GM21528 (cell line): ENCODE measurements around the gene C1orf226.

Experiments
- ATAC-seq: cut with Tn5 transposase; IDR thresholded peaks from one replicate; pipeline ENCODE4 v1.9.1; 2021; ENCODE audit warnings: mild to moderate bottlenecking, moderate library complexity; ENCODE audit not compliant: unreplicated experiment, low FRiP score

Gene C1orf226

DNA sequence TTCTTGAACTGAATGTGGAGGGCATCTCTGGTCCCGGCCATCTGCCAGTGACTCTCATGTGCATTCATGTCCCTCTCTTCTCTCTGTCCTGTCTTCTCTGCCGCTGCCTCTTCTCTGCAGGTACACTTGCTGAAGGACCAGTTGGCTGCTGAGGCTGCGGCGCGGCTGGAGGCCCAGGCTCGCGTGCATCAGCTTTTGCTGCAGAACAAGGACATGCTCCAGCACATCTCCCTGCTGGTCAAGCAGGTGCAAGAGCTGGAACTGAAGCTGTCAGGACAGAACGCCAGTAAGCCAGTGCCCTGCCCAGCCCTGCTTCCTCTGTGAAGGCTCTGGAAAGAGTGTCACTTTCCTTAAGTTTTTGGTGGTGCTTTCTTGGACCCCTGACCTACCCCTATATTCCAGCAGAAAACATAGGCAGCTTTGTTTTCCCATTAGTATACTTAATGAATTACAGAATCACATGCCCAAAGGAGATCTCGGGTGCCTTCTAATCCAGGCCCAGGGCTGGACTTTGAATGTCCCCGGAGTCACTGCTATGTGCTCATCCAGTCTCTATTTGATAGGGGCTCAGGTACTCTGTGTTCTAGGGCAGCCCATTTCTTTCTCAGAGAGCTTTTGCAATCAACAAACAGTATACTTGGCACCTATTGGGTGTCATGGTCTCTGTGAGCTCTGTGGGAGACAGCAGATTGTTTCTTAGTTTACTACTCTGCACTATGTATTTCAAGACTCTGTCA is 16.1 kb upstream of the C1orf226 start:
- no peak for ATAC-seq

GRCh38 chr1:162366149-162366548 is 15.4 kb upstream of the C1orf226 start:
- ATAC-seq = no peak

GRCh38 chr1:162366671-162367070 is 14.9 kb upstream of the C1orf226 start:
- no peak for ATAC-seq

GRCh38 chr1:162367073-162367472 is 14.5 kb upstream of the C1orf226 start:
- no peak for ATAC-seq

- no peak for ATAC-seq
Measured at GRCh38 chr1:162367772-162368171, 13.8 kb upstream of the C1orf226 start.

- ATAC-seq = no peak
Measured at GRCh38 chr1:162368451-162368850, 13.1 kb upstream of the C1orf226 start.

DNA sequence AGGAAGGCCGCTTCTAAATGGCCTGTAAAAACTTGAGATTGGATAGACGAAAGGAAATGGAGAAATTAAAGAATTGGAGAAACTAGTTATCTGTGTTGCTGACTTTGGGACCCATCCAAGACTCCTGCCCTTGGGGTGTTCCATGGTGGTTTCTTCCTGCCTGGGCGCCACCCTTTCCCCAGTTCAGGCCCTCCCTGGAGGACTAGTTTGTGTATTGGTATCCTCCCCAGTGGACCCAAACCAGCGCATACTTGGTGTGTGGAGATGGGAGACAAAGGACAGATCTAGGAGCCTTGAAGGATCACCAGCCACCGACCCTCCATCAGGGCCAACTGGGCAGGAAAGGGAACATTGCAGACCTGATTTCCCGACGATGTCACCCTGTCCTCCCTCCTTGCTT is 12.0 kb upstream of the C1orf226 start:
- no peak for ATAC-seq

DNA sequence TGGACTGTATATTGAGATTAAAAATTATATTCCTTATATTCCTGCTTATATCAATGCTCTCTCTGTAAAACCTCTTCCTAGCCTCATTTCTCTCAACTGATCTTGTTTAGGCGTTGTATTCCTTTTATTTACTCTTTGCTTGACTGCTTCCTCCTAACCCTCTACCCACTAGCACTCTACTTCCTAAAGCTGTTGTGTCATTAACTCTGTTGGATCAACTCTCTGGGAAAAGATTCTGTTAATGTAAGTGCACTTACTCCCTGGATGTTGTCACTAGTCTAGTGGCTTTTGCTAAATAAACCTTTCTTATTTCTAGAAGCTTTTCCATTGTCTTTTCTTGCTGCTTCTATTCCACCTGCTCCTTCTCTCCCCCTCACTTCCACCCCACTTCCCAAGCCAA is 11.4 kb upstream of the C1orf226 start:
- no peak for ATAC-seq

- no peak for ATAC-seq
Measured at GRCh38 chr1:162370721-162371120, 10.8 kb upstream of the C1orf226 start.

GRCh38 chr1:162371611-162372010 is 9.9 kb upstream of the C1orf226 start:
- no peak for ATAC-seq

- no peak for ATAC-seq
Measured at GRCh38 chr1:162372159-162373071, 9.1 kb upstream of the C1orf226 start.

DNA sequence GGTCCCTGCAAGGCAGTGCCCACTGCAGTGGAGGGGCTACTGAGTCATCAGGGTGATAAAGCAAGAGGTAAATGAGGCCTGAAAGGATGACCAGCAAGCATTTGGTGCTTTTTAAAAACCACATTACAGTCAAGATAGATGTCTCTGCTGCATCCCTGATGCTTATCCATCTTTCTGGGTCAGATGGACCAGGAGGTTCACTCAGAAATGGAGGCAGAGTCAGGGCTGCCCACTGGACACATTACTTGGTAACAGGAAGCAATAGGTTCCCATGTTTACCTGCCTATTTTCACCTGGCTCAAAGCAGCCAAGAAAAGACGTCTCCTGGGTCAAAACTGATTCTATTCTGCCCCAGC is 8.5 kb upstream of the C1orf226 start:
- no peak for ATAC-seq

GRCh38 chr1:162373541-162374260 is 7.8 kb upstream of the C1orf226 start:
- no peak for ATAC-seq

DNA sequence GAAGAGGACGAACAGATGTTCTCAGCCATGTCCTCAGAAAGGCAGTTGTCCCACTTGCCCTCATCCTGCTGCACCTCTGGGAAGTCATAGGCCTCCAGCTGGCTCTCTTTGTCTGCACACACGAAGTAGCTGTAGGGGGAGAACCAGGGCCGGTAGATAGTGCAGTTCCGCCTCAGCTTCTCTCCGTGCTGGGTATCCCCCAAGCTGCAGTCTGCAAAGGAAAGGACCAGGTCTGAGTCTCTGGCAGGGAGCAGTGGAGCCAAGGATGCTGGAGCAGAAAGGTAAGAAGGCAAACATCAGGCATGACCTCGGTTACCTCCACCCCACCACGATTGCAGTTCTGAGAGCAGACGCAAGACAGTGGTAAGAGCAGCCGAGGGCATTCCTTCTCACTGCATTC is 7.1 kb upstream of the C1orf226 start:
- no peak for ATAC-seq

GRCh38 chr1:162375463-162375862 is 6.1 kb upstream of the C1orf226 start:
- ATAC-seq = no peak

GRCh38 chr1:162376691-162377090 is 4.8 kb upstream of the C1orf226 start, which contains the start of gene SPATA46:
Gene SPATA46, minus strand, starts transcription at chr1:162376854. Its CDS starts 64 bp downstream, at chr1:162376790.
- ATAC-seq = no peak

GRCh38 chr1:162380061-162380846 is 1.3 kb upstream of the C1orf226 start:
- ATAC-seq = no peak

DNA sequence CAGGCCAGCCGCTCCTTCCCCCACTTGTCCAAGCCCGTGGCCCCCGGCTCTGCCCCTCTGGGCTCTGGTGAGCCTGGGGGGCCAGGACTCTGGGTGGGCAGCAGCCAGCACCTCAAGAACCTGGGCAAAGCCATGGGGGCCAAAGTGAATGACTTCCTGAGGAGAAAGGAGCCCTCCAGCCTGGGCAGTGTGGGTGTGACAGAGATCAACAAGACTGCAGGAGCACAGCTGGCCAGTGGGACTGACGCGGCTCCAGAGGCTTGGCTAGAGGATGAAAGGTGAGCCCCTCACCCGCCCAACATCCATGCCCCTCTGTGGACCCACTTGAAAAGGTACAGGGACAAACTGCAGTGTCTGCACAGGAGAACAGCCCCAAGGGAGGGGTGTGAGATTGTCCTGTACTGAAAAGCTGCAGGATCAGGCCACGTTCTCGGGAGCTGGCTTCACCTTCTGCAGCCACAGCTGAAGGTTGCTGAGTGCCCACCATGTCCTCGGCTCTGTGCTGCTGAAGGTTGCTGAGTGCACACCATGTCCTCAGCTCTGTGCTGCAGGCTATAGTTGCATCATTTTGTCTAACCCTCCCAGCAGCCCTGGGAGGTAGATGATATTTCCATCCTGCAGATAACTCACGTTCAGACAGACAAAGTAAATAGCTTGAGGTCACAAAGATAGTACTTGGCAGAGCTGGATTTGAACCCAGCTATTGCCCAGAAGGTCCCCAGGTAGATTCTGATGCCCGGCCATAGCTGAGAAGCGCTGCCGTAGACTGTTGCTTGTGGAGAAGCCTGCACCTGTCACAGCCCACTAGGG is 618 bp downstream of the C1orf226 start:
- no peak for ATAC-seq

DNA sequence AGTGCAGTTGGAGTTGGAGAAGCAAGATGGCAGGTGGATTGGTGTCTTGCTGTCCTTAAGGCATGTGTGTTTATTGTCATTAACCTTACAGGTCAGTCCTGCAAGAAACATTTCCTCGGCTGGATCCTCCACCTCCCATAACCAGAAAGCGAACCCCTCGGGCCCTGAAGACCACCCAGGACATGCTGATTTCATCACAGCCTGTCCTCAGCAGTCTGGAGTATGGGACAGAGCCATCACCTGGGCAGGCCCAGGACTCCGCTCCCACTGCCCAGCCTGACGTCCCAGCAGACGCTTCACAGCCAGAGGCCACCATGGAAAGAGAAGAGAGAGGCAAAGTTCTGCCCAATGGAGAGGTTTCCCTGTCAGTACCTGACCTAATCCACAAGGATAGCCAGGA is 1.6 kb downstream of the C1orf226 start:
- ATAC-seq = no peak
